GM18951 (cell line): ENCODE data around the gene METTL2B.
"Not testable (repeated sequence)": the region's sequence is repeated elsewhere in the genome, so short reads cannot be mapped to it uniquely, and the experiment has no call there.

Experiments
- POLR2A ChIP-seq: IDR thresholded peaks from 4 replicates; pipeline ENCODE4 v1.6.1; 2011; ENCODE audit warnings: mild to moderate bottlenecking; ENCODE audit not compliant: insufficient read length, insufficient read depth; ENCODE audit errors: extremely low read depth
- in situ Hi-C: fragments of 300-500 bp; cut with MboI; formaldehyde crosslinking; loops from one replicate; pipeline ENCODE4 v1.12.0; 2022; ENCODE audit warnings: low sequenced_read_pairs, mixed read lengths, inconsistent platforms; ENCODE audit not compliant: unreplicated experiment

Gene METTL2B

GRCh38 chr7:128462460-128462859 is 14.1 kb upstream of the METTL2B start:
- in situ Hi-C loops = no loop called here
- TF ChIP-seq POLR2A = no peak

DNA sequence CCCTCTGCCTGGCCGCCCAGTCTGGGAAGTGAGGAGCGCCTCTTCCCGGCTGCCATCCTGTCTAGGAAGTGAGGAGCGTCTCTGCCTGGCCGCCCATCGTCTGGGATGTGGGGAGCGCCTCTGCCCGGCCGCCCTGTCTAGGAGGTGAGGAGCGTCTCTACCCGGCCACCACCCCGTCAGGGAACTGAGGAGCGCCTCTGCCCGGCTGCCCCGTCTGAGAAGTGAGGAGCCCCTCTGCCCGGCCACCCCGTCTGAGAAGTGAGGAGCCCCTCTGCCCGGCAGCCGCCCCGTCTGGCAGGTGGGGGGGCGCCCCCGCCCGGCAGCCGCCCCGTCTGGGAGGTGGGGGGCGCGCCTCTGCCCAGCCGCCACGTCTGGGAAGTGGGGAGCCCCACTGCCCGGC is 13.2 kb upstream of the METTL2B start:
- in situ Hi-C loops = not testable (repeated sequence)

- in situ Hi-C loops = not testable (repeated sequence)
Observed at GRCh38 chr7:128463933-128464332, 12.6 kb upstream of the METTL2B start.

- in situ Hi-C loops = not testable (repeated sequence)
Observed at GRCh38 chr7:128466871-128467270, 9.7 kb upstream of the METTL2B start.

GRCh38 chr7:128477336-128477690 is 765 bp downstream of the METTL2B start:
- in situ Hi-C loops = not testable (repeated sequence)

DNA sequence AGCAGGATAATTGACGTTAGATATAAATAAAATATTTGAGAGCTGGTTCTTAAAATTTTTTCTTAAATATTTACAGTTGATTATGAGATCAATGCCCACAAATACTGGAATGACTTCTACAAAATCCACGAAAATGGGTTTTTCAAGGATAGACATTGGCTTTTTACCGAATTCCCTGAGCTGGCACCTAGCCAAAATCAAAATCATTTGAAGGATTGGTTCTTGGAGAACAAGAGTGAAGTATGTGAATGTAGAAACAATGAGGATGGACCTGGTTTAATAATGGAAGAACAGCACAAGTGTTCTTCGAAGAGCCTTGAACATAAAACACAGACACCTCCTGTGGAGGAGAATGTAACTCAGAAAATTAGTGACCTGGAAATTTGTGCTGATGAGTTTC is 2.5 kb downstream of the METTL2B start:
- in situ Hi-C loops = not testable (repeated sequence)

DNA sequence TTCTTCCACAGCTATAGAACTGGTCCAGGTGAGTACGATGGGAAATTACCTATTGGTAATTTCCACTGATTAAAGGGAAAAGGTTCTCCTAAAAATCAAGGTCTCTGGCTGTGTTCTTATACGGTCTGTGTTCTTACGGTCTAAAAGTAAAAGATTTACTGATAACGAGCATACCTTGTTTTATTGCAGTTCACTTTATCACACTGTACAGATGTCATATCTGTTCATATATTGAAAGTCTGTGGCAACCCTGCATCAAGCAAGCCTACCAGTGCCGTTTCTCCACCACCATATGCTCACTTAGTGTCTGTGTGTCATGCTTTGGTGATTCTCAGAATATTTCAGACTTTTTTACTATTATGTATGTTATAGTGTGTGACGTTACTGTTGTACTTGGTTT is 11.6 kb downstream of the METTL2B start:
- in situ Hi-C loops = not testable (repeated sequence)

DNA sequence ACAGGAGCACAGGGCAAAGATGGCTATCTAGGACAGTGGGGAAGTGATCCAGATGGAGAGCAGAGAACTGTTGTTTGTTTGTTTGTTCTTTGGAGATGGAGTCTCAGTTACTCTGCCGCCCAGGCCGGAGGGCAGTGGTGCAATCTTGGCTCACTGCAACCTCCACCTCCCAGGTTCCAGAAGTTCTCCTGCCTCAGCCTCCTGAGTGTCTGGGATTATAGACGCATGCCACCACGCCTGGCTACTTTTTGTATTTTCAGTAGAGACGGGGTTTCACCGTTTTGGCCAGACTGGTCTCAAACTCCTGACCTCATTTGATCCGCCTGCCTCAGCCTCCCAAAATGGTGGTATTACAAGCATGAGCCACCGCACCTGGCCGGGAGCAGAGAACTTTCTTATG is 20.9 kb downstream of the METTL2B start:
- in situ Hi-C loops = no loop called here
- no peak for TF ChIP-seq POLR2A

- in situ Hi-C loops = not testable (repeated sequence)
Observed at GRCh38 chr7:128505416-128505815, 28.9 kb downstream of the METTL2B start.

DNA sequence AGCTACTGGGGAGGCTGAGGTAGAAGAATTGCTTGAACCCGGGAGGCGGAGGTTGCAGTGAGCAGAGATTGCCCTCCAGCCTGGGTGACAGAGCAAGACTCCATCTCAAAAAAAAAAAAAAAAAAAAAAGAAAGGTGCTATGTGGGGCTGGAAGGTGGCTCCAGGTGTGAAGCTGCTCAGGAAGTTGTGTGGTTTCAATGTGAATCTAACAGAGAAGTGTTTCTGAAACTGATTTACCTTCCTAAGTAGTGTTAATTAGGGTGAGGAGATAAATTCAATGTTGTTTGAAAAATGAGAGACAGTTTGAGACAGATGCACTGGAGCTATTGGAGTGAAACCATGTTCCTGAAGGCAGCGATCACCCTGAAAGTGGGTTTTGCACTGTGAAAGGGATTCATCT is 30.3 kb downstream of the METTL2B start:
- in situ Hi-C loops = not testable (repeated sequence)

- in situ Hi-C loops = not testable (repeated sequence)
Observed at GRCh38 chr7:128507321-128507993, 30.9 kb downstream of the METTL2B start.

DNA sequence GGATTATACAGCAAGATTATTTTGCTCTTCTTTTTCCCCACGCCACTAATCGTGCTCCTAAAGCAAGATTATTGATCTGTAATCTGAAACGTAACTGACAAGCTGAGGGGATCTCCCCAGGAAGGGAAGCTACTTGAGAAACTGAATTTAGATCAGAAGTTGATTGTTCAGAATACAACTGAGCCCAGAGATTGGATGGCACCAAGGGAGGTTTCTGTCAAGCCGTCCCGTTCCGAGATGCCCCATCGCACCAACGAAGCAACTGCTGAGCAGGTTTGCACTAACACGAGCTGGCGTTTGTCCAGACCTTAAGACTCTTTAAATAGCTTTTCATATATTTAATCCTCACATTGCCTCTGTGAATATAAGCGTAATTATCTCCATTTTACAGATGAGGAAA is 35.1 kb downstream of the METTL2B start:
- in situ Hi-C loops = not testable (repeated sequence)

GRCh38 chr7:128515232-128515631 is 38.7 kb downstream of the METTL2B start:
- in situ Hi-C loops = not testable (repeated sequence)

DNA sequence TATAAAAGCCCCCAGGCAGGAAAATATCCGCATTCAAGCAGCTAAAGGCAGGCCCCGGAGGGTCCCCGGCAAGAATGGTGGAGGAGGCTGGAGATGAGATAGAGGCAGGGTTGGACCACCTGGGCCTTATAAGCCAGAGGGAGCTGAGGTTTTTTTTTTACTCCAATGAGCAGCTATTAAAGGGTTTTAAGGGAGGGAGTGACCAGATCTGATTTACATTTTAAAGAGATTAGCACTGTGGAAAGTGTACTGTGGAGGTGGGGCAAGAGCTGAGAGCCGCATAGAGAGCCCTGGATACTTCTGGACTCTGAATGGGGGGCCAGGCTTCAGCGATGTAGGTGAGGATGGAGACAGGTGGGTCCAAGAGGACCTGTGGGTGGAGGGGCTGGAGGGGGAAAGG is 40.5 kb downstream of the METTL2B start:
- in situ Hi-C loops = not testable (repeated sequence)

GRCh38 chr7:128523226-128523931 is 46.8 kb downstream of the METTL2B start:
- in situ Hi-C loops = not testable (repeated sequence)

- in situ Hi-C loops = not testable (repeated sequence)
Observed at GRCh38 chr7:128523932-128524524, 47.5 kb downstream of the METTL2B start.

DNA sequence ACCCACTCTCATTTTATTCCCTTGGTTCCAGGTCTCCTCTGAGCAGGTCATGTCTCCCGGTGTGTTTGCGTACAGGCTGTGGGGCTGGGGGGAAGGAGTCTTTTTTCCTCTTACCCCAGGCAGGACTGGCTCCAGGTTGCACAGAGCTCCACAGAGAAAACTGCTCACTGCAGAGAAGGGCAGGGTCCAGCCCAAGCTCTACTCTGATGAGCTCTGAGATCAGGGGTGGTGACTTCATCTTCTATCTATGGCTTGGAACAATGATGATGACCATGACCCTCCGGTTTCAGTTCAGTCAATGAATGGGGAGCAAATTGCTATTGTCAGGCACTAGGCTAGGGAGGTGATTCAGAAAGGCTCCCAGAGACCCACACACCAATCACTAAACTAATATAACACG is 49.0 kb downstream of the METTL2B start:
- in situ Hi-C loops = not testable (repeated sequence)

DNA sequence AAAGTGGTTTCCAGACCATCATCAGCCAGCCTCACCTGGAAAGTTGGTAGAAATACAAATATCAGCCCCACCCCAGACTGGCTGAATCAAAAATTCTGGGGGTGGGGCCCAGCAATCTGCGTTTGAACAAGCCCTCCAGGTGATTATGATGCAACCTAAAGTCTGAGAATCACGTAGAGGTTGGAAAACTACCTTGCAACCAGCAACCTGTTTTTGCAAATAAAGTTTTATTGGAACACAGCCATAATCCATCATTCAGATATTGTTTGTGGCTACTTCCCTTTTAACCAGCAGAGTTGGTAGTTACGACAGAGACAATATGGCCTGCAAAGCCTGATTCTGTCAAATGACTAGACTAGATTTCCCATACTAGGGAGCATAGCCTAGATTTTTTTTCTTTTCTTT is 49.5 kb downstream of the METTL2B start:
- in situ Hi-C loops = not testable (repeated sequence)

GRCh38 chr7:128529191-128529590 is 52.6 kb downstream of the METTL2B start:
- in situ Hi-C loops = not testable (repeated sequence)

DNA sequence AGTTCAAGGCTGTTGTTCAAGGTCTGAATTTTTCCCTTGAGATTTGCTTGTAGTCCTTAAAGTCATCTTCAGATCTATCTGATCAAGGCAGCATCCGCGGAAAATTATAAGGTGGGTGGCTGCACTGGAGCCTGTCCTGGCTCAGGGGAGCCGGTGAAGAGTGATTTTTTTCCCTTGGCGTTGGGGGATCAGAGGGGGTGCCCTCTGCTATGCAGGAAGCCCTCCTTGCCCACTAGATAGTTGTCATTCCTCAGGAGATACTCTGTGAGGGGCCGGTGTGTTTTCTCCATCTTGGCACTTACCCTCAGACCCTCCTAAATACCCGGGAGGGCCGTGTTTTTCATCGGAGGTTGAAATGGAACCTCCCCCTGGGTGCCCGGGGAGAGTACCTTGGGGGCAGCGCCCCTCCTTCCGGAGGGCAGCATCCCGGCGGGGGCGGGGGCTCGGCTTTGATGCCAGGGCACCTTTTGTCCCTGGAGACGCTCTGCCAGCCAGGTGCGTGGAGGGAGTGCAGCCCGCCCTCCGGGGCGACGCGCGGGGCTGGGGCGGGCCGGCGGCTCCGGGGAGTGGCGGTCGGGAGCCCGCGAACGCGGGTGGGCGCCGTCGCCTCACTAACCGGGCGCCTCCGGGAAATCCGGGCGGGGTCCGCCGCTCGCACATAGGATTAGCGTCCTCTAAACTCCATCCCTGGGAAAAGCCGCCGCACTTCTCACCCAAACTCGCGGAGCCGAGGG is 53.7 kb downstream of the METTL2B start:
- in situ Hi-C loops = not testable (repeated sequence)
